ENCODE results near the gene L3MBTL3.

DNA sequence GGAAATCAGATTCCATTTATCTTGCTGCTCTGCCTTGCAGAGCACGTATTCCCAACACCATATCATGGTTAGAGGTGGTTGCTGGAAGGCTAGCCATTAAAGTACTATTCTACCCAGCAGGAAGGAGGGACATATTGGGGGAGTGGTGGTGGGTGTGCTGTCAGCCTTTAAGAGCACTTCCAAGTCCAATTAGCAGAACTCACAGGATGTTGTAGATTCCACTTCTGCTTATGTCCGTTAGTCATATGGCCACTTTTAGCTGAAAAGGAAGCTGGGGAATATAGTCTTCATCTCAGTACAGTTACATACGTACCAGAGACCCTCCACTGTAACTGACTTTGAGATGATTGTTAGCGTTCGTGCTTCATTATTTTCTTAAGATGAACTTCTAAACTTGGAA is 109.9 kb downstream of the L3MBTL3 start:
- no peak for TF ChIP-seq RXRA (IDR thresholded peaks at IDR 0.05; ENCODE audit: borderline replicate concordance, low read depth)
- TF ChIP-seq RAD21 (IDR thresholded peaks at IDR 0.05; ENCODE audit: low read length): no peak
- TF ChIP-seq, protein P1, sequence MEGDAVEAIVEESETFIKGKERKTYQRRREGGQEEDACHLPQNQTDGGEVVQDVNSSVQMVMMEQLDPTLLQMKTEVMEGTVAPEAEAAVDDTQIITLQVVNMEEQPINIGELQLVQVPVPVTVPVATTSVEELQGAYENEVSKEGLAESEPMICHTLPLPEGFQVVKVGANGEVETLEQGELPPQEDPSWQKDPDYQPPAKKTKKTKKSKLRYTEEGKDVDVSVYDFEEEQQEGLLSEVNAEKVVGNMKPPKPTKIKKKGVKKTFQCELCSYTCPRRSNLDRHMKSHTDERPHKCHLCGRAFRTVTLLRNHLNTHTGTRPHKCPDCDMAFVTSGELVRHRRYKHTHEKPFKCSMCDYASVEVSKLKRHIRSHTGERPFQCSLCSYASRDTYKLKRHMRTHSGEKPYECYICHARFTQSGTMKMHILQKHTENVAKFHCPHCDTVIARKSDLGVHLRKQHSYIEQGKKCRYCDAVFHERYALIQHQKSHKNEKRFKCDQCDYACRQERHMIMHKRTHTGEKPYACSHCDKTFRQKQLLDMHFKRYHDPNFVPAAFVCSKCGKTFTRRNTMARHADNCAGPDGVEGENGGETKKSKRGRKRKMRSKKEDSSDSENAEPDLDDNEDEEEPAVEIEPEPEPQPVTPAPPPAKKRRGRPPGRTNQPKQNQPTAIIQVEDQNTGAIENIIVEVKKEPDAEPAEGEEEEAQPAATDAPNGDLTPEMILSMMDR (IDR thresholded peaks at IDR 0.05): no peak
- TF ChIP-seq TEAD4 (IDR thresholded peaks at IDR 0.05; ENCODE audit: borderline replicate concordance, insufficient read depth): no peak

Data from SK-N-SH (cell line).